ENCODE measurements around the gene CLRN1.
A peak's percentile ranks its signal among the peaks of the same experiment; 100 is the strongest.

CLRN1 gene

GRCh38 chr3:151009981-151010380 lies 37.5 kb upstream of the CLRN1 start:
- no peak for TF ChIP-seq CTCF (conservative IDR thresholded peaks at IDR 0.05)
- no peak overlapping the region for H3K27ac ChIP-seq

GRCh38 chr3:151009430-151009829 lies 36.9 kb upstream of the CLRN1 start:
- TF ChIP-seq CTCF (conservative IDR thresholded peaks at IDR 0.05): no peak
- H3K27ac ChIP-seq: no peak overlapping the region

- TF ChIP-seq CTCF (conservative IDR thresholded peaks at IDR 0.05): peak; percentile 51
- no peak overlapping the region for H3K27ac ChIP-seq
These were observed 36.2 kb upstream of the CLRN1 start for GRCh38 chr3:151008699-151009098.

- H3K27ac ChIP-seq: no peak overlapping the region
- no peak for TF ChIP-seq CTCF (conservative IDR thresholded peaks at IDR 0.05)
These were observed 31.2 kb upstream of the CLRN1 start for GRCh38 chr3:151003768-151004134.

- H3K27ac ChIP-seq: no peak overlapping the region
- no peak for TF ChIP-seq CTCF (conservative IDR thresholded peaks at IDR 0.05)
These were observed 30.7 kb upstream of the CLRN1 start for GRCh38 chr3:151003029-151003767.

GRCh38 chr3:151002003-151002981 lies 29.8 kb upstream of the CLRN1 start:
- TF ChIP-seq CTCF (conservative IDR thresholded peaks at IDR 0.05): no peak
- H3K27ac ChIP-seq: no peak overlapping the region

- no peak overlapping the region for H3K27ac ChIP-seq
- TF ChIP-seq CTCF (conservative IDR thresholded peaks at IDR 0.05): no peak
These were observed 26.5 kb upstream of the CLRN1 start for GRCh38 chr3:150998996-150999395.
